ENCODE measurements around the gene GGA3. TPM values are rescaled to one million over a fixed set of nuclear protein-coding genes. Genes with fewer than 3 reads are reported as not detected.

The GGA3 gene
- total RNA-seq, 1 donor from 2014 or later, result 34.3 TPM

DNA sequence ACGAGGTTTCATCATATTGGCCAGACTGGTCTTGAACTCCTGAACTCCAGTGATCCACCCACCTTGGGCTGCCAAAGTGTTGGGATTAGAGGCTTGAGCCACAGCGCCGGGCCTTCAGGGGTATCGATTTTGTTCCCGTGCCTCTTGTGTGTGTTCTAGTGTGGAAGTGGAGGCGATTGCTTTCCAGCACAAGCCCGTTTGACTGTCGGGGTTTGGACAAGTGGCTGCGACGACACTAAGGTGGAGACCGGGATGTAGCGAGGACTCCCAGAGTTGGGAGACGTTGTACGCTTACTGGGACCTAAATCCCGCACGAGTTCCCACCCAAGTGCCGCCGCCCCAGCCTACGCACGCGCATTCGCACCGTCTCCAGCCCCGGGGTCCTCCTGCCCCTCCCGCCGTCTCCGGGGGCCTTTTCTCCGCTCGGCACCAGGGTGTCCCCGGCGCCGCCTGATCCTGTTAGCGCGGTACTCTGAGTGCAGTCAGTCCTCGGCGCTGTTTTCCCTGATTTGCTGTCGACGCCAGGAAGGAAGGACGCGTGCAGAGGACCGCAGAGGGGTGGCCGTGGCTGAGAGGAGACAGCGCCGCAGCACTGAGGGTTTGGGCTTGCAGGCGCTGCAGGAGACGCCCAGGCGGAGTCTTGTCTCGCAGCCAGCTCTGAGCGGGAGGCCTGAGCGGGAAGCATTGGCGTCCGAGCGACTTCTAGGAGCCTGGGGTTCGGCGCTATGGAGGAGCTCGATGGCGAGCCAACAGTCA lies 56.2 kb downstream of the GGA3 start, which contains the start of gene NUP85:
TSS of gene NUP85 (plus strand) at position 643 of the 756 bp plus-strand sequence. CDS start at position 726, 83 bp downstream.
- H3K9me3 Mint-ChIP-seq (ENCODE audit: unreplicated experiment), result no peaks in the 10 kb centered on the region
- no peaks in the 10 kb centered on the region for H3K27me3 Mint-ChIP-seq (ENCODE audit: unreplicated experiment)
- H3K36me3 Mint-ChIP-seq (ENCODE audit: unreplicated experiment), result peaks cover 10% of the 10 kb centered on the region
- DNase-seq (ENCODE audit: extremely low spot score, unreplicated experiment), result peak; percentile 98
- H3K27ac Mint-ChIP-seq (ENCODE audit: unreplicated experiment), result peak within 1 kb of the TSS; percentile 99
- H3K4me1 Mint-ChIP-seq (ENCODE audit: unreplicated experiment), result peaks cover 22% of the 10 kb centered on the region
- TF ChIP-seq, protein P1, sequence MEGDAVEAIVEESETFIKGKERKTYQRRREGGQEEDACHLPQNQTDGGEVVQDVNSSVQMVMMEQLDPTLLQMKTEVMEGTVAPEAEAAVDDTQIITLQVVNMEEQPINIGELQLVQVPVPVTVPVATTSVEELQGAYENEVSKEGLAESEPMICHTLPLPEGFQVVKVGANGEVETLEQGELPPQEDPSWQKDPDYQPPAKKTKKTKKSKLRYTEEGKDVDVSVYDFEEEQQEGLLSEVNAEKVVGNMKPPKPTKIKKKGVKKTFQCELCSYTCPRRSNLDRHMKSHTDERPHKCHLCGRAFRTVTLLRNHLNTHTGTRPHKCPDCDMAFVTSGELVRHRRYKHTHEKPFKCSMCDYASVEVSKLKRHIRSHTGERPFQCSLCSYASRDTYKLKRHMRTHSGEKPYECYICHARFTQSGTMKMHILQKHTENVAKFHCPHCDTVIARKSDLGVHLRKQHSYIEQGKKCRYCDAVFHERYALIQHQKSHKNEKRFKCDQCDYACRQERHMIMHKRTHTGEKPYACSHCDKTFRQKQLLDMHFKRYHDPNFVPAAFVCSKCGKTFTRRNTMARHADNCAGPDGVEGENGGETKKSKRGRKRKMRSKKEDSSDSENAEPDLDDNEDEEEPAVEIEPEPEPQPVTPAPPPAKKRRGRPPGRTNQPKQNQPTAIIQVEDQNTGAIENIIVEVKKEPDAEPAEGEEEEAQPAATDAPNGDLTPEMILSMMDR (IDR thresholded peaks at IDR 0.05), result no peak
- H3K4me3 Mint-ChIP-seq (ENCODE audit: unreplicated experiment), result peak within 1 kb of the TSS; percentile 91

DNA sequence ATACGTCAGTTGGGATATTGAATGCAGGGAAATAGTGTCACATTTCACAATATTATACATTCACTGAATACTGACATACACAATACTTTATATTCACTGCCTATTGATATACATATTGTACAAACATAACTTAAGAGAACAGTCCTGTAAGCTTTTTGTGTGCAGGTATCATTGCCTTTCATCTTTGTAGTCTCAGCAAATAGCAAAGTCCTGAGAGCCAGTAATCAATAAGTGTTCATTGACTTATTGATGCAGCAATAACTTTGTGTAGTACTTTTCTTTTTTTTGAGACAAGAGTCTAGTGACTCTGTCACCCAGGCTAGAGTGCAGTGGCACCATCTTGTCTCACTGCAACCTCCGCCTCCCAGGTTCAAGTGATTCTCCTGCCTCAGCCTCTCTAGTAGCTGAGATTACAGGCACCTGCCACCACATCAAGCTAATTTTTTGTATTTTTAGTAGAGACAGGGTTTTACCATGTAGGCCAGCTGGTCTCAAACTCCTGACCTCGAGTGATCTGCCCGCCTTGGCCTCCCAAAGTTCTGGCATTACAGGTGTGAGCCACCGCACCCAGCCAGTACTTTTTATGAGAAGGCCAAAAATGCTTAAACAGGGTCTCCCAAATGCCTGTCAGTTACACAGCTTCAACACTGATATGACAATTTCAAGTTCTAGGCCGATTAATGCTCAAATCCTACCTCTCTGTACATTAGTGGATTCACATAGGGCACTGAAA lies 61.4 kb downstream of the GGA3 start:
- Mint-ChIP-seq H3K27ac (ENCODE audit: unreplicated experiment) (no peak overlapping the region), H3K27me3 (ENCODE audit: unreplicated experiment) (no peaks in the 10 kb centered on the region), H3K36me3 (ENCODE audit: unreplicated experiment) (no peaks in the 10 kb centered on the region), H3K4me3 (ENCODE audit: unreplicated experiment) (no peak overlapping the region), H3K4me1 (ENCODE audit: unreplicated experiment) (peaks cover 9% of the 10 kb centered on the region), H3K9me3 (ENCODE audit: unreplicated experiment) (no peaks in the 10 kb centered on the region)
- TF ChIP-seq, protein P1 (IDR thresholded peaks at IDR 0.05), result no peak
- DNase-seq (ENCODE audit: extremely low spot score, unreplicated experiment), result no peak

DNA sequence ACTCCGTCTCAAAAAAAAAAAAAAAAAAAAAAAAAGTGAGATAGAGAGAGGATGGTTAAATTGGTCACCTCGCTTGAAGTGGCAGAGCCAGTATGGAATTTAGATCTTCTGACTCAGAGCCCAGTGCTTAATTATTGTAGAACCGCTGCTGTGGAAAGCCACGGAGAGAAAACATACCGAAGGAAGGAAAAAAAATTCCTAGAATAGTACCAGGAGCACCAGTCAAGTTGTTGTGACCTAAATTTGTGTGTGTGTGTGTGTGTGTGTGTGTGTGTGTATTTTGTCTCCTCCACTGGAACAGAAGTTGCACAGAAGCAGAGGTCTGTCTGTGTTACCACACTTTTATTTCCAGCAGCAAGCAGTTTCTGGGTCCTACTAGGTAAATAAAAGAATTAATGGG lies 66.5 kb downstream of the GGA3 start:
- peaks cover 5% of the 10 kb centered on the region for H3K4me1 Mint-ChIP-seq (ENCODE audit: unreplicated experiment)
- DNase-seq (ENCODE audit: extremely low spot score, unreplicated experiment), result no peak
- no peaks in the 10 kb centered on the region for H3K9me3 Mint-ChIP-seq (ENCODE audit: unreplicated experiment)
- H3K36me3 Mint-ChIP-seq (ENCODE audit: unreplicated experiment), result no peaks in the 10 kb centered on the region
- TF ChIP-seq, protein P1 (IDR thresholded peaks at IDR 0.05), result no peak
- H3K27ac Mint-ChIP-seq (ENCODE audit: unreplicated experiment), result no peak overlapping the region
- no peak overlapping the region for H3K4me3 Mint-ChIP-seq (ENCODE audit: unreplicated experiment)
- H3K27me3 Mint-ChIP-seq (ENCODE audit: unreplicated experiment), result no peaks in the 10 kb centered on the region

DNA sequence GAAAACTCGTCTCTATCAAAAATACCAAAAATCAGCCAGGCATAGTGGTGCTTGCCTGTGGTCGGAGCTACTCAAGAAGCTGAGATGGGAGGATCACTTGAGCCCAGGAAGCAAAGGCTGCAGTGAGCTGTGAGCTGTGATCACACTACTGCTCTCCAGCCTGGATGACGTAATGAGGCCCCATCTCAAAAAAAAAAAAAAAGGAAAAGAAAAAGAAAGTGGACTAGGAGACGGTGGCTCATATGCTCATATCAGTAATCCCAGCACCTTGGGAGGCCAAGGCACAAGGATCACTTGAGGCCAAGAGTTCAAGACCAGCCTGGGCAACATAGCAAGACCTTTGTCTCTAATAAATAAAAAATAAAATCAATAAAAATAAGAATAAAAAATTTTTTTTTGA lies 69.8 kb downstream of the GGA3 start:
- DNase-seq (ENCODE audit: extremely low spot score, unreplicated experiment), result no peak

More for the DNA sequence above, 69.8 kb downstream of the GGA3 start:
- no peaks in the 10 kb centered on the region for H3K36me3 Mint-ChIP-seq (ENCODE audit: unreplicated experiment)
- H3K9me3 Mint-ChIP-seq (ENCODE audit: unreplicated experiment), result no peaks in the 10 kb centered on the region
- H3K4me1 Mint-ChIP-seq (ENCODE audit: unreplicated experiment), result peaks cover 9% of the 10 kb centered on the region
- no peak overlapping the region for H3K4me3 Mint-ChIP-seq (ENCODE audit: unreplicated experiment)
- H3K27ac Mint-ChIP-seq (ENCODE audit: unreplicated experiment), result no peak overlapping the region
- H3K27me3 Mint-ChIP-seq (ENCODE audit: unreplicated experiment), result no peaks in the 10 kb centered on the region
- TF ChIP-seq, protein P1 (IDR thresholded peaks at IDR 0.05), result no peak
